Measurements from ENCODE around the gene SPO11.

- TF ChIP-seq CTCF (IDR thresholded peaks at IDR 0.05) (no peak), EP300 (IDR thresholded peaks at IDR 0.05) (no peak), POLR2AphosphoS5 (IDR thresholded peaks at IDR 0.05) (no peak), POLR2A (IDR thresholded peaks at IDR 0.05) (no peak)
Measured at GRCh38 chr20:57377350-57377749, 47.7 kb downstream of the SPO11 start.
